Neural cell (in vitro differentiated cells): Measurements from ENCODE around the gene TMEFF2. TPM values are rescaled to one million over a fixed set of nuclear protein-coding genes. Genes with fewer than 3 reads are reported as not detected.

Source experiments
- H2AFZ ChIP-seq: fragments of 200-600, 300-800 bp; sonication (generic), shearing (Covaris generic); 2 replicates; pipeline ENCODE4 v1.6.0; 2014; ENCODE audit warnings: low read depth, mild to moderate bottlenecking, antibody characterized with exemption, low read length, moderate library complexity
- H3F3A ChIP-seq: fragments of 200-600 bp; shearing (Covaris generic); 2 replicates; pipeline ENCODE4 v1.6.1; 2016; ENCODE audit warnings: mild to moderate bottlenecking, moderate library complexity, mixed read lengths, antibody characterized with exemption, low read length; ENCODE audit not compliant: insufficient read depth, poor library complexity, severe bottlenecking
- H3K27ac ChIP-seq: fragments of 200-600, 300-800 bp; sonication (generic), shearing (Covaris generic); 2 replicates; pipeline ENCODE4 v1.5.1; 2014; ENCODE audit warnings: mild to moderate bottlenecking, low read length, moderate library complexity
- H3K27me3 ChIP-seq: fragments of 300-800, 200-600 bp; sonication (generic), shearing (Covaris generic); 2 replicates; pipeline ENCODE4 v1.6.0; 2014; ENCODE audit warnings: mild to moderate bottlenecking, low read depth, low read length, moderate library complexity; ENCODE audit not compliant: insufficient read depth
- H3K36me3 ChIP-seq: fragments of 300-800, 200-600 bp; sonication (generic), shearing (Covaris generic); 2 replicates; pipeline ENCODE4 v1.5.1; 2014; ENCODE audit warnings: mild to moderate bottlenecking, antibody characterized with exemption, low read length, moderate library complexity; ENCODE audit not compliant: insufficient read depth
- H3K4me2 ChIP-seq: fragments of 300-800, 200-600 bp; sonication (generic), shearing (Covaris generic); 2 replicates; pipeline ENCODE4 v1.6.0; 2014; ENCODE audit warnings: mild to moderate bottlenecking, low read length
- H3K4me3 ChIP-seq: fragments of 300-800, 200-600 bp; sonication (generic), shearing (Covaris generic); 2 replicates; pipeline ENCODE4 v1.5.1; 2014; ENCODE audit warnings: mild to moderate bottlenecking, low read length, moderate library complexity
- H3K79me2 ChIP-seq: fragments of 200-600 bp; shearing (Covaris generic); replicated peaks from 2 replicates; pipeline ENCODE4 v1.6.0; 2014; ENCODE audit warnings: mild to moderate bottlenecking, low read length, moderate library complexity; ENCODE audit not compliant: insufficient read depth
- H3K9ac ChIP-seq: fragments of 300-800, 200-600 bp; sonication (generic), shearing (Covaris generic); 2 replicates; pipeline ENCODE4 v1.6.1; 2016; ENCODE audit warnings: mild to moderate bottlenecking, low read length, mixed read lengths
- H3K9me2 ChIP-seq: fragments of 200-600 bp; shearing (Covaris generic); 2 replicates; pipeline ENCODE4 v1.6.1; 2016; ENCODE audit warnings: mild to moderate bottlenecking, low read length, mixed read lengths; ENCODE audit not compliant: insufficient read depth
- H3K9me3 ChIP-seq: fragments of 200-600, 300-800 bp; sonication (generic), shearing (Covaris generic); 2 replicates; pipeline ENCODE4 v1.6.1; 2016; ENCODE audit warnings: mild to moderate bottlenecking, mixed run types, low read length, moderate library complexity, mixed read lengths
- H4K20me1 ChIP-seq: fragments of 200-600 bp; shearing (Covaris generic); 2 replicates; pipeline ENCODE4 v1.6.1; 2016; ENCODE audit warnings: mild to moderate bottlenecking, mixed run types; ENCODE audit not compliant: insufficient read depth
- EP300 ChIP-seq: fragments of 450-650 bp; conservative IDR thresholded peaks from 2 replicates; pipeline ENCODE4 v1.6.1; 2014; ENCODE audit warnings: antibody characterized with exemption, mild to moderate bottlenecking, moderate library complexity; ENCODE audit not compliant: poor library complexity, severe bottlenecking
- EZH2 ChIP-seq: fragments of 200-600, 300-800 bp; shearing (Covaris generic), sonication (generic); IDR thresholded peaks from 2 replicates; pipeline ENCODE4 v1.6.1; 2014; ENCODE audit warnings: antibody characterized with exemption, low read length, borderline replicate concordance, mild to moderate bottlenecking; ENCODE audit not compliant: insufficient read depth, poor library complexity, severe bottlenecking
- MXI1 ChIP-seq: fragments of 450-650 bp; conservative IDR thresholded peaks from 2 replicates; pipeline ENCODE4 v1.6.1; 2014; ENCODE audit warnings: antibody characterized with exemption, mild to moderate bottlenecking; ENCODE audit not compliant: poor library complexity, severe bottlenecking
- POLR2AphosphoS5 ChIP-seq: IDR thresholded peaks from 2 replicates; pipeline ENCODE4 v1.6.1; 2012
- RAD21 ChIP-seq: fragments of 450-650 bp; conservative IDR thresholded peaks from 2 replicates; pipeline ENCODE4 v1.6.1; 2014; ENCODE audit warnings: antibody characterized with exemption, mild to moderate bottlenecking, moderate library complexity
- REST ChIP-seq: IDR thresholded peaks from 2 replicates; pipeline ENCODE4 v1.6.1; 2012; ENCODE audit warnings: borderline replicate concordance
- SMC3 ChIP-seq: fragments of 450-650 bp; conservative IDR thresholded peaks from 2 replicates; pipeline ENCODE4 v1.6.1; 2014; ENCODE audit warnings: antibody characterized with exemption, mild to moderate bottlenecking, moderate library complexity; ENCODE audit not compliant: poor library complexity
- TAF1 ChIP-seq: IDR thresholded peaks from 2 replicates; pipeline ENCODE4 v1.6.1; 2012; ENCODE audit warnings: low read depth
- polyA plus RNA-seq: library from polyadenylated mRNA; depleted of rRNA; stranded (reverse); fragments of >200 nt; gene quantifications from 2 replicates; pipeline ENCODE4 v1.2.3, GENCODE V29; 2014
- TF ChIP-seq, protein P1 (sequence below): fragments of 450-650 bp; IDR thresholded peaks from 2 replicates; pipeline ENCODE4 v1.5.1; 2014; ENCODE audit warnings: antibody characterized with exemption, mild to moderate bottlenecking, moderate library complexity; ENCODE audit not compliant: poor library complexity, severe bottlenecking

The TMEFF2 gene
- polyA plus RNA-seq, 1 donor from 2014 or later, result 24.6 TPM

GRCh38 chr2:191980483-191980882, 214.2 kb downstream of the TMEFF2 start:
- Histone ChIP-seq H3F3A (no peaks in the 10 kb centered on the region), H3K4me3 (no peak overlapping the region), H3K27me3 (no peaks in the 10 kb centered on the region), H3K9me3 (no peaks in the 10 kb centered on the region), H3K79me2 (no peaks in the 10 kb centered on the region), H3K9me2 (no peaks in the 10 kb centered on the region), H2AFZ (no peak overlapping the region), H3K4me2 (no peak overlapping the region), H3K9ac (no peak overlapping the region), H4K20me1 (no peaks in the 10 kb centered on the region), H3K27ac (no peak overlapping the region), H3K36me3 (no peaks in the 10 kb centered on the region)
- no peak for TF ChIP-seq RAD21
- no peak for TF ChIP-seq MXI1
- TF ChIP-seq, protein P1, sequence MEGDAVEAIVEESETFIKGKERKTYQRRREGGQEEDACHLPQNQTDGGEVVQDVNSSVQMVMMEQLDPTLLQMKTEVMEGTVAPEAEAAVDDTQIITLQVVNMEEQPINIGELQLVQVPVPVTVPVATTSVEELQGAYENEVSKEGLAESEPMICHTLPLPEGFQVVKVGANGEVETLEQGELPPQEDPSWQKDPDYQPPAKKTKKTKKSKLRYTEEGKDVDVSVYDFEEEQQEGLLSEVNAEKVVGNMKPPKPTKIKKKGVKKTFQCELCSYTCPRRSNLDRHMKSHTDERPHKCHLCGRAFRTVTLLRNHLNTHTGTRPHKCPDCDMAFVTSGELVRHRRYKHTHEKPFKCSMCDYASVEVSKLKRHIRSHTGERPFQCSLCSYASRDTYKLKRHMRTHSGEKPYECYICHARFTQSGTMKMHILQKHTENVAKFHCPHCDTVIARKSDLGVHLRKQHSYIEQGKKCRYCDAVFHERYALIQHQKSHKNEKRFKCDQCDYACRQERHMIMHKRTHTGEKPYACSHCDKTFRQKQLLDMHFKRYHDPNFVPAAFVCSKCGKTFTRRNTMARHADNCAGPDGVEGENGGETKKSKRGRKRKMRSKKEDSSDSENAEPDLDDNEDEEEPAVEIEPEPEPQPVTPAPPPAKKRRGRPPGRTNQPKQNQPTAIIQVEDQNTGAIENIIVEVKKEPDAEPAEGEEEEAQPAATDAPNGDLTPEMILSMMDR, result no peak
- no peak for TF ChIP-seq EZH2
- TF ChIP-seq TAF1, result no peak
- no peak for TF ChIP-seq REST
- no peak for TF ChIP-seq SMC3
- TF ChIP-seq POLR2AphosphoS5, result no peak
- no peak for TF ChIP-seq EP300

DNA sequence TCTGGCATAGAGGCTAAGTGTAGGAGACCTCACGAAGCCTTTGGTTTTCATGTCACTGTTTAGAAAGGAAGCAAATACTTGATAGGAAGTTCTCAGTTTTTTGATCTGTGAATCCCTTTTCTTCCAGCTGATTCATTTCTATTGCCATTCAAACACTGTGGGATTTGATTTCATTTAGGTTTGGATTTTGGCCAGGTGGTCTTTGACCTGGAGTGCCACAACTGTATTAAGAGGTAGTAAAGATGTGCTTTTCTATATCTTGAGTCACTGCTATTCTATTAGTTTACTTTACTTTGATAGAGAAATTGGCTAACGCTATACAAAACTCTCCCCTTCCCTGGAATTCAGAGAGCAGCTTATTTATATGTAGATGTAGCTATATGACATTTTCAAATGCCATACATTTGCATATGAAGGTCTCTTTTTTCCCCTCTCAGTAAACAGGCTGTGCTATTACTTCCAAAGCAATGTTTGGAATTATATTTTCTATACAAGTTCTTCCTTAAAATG, 215.5 kb downstream of the TMEFF2 start:
- Histone ChIP-seq H3F3A (no peaks in the 10 kb centered on the region), H3K27me3 (no peaks in the 10 kb centered on the region), H3K36me3 (no peaks in the 10 kb centered on the region), H3K9me3 (no peaks in the 10 kb centered on the region), H3K9me2 (no peaks in the 10 kb centered on the region), H3K4me2 (no peak overlapping the region), H3K4me3 (no peak overlapping the region), H2AFZ (no peak overlapping the region), H4K20me1 (no peaks in the 10 kb centered on the region), H3K27ac (no peak overlapping the region), H3K79me2 (no peaks in the 10 kb centered on the region), H3K9ac (no peak overlapping the region)
- TF ChIP-seq EZH2 (no peak), EP300 (no peak), RAD21 (no peak), REST (no peak)
- TF ChIP-seq, protein P1, result no peak
